Thyroid gland (tissue), 4 donors: ENCODE data around the gene HILPDA.

Experiments used
- POLR2A ChIP-seq, 2 donors: fragments of 450-650 bp; IDR thresholded peaks; one replicate each; pipeline ENCODE4 v1.6.1; 2017; ENCODE audit warnings: antibody characterized with exemption in 2 of 2, mild to moderate bottlenecking in 2 of 2, moderate library complexity in 1 of 2
- TF ChIP-seq, protein P1 (sequence below), 6 experiments: fragments of 200-600 bp in 3 of 6; fragments of 450-650 bp in 3 of 6; sonication (generic) in 3 of 6; IDR thresholded peaks; one replicate each; pipeline ENCODE4 v1.5.1; 2016 to 2019; ENCODE audit warnings: antibody characterized with exemption in 6 of 6, mild to moderate bottlenecking in 2 of 6, inconsistent platforms in 1 of 6, moderate library complexity in 1 of 6

DNA sequence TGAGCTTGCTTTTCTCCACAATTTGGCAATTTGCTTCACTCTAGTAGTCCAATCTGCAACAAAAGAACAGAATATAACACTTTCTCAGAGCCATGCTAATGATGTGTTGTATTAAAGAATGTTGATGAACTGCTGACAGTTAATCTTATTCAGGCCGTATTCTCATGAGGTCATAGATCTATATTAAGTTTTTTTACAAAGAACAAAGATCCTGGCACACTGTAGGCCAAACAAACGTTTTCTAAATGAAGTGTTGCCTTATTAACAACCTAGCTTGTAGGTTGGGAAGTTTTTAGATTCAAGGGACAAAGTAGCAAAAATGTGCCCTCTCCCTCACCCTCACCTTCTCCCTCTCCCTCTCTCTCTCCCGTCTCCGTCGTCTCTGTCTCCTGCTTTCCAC is 6.8 kb downstream of the HILPDA start:
- TF ChIP-seq, protein P1, sequence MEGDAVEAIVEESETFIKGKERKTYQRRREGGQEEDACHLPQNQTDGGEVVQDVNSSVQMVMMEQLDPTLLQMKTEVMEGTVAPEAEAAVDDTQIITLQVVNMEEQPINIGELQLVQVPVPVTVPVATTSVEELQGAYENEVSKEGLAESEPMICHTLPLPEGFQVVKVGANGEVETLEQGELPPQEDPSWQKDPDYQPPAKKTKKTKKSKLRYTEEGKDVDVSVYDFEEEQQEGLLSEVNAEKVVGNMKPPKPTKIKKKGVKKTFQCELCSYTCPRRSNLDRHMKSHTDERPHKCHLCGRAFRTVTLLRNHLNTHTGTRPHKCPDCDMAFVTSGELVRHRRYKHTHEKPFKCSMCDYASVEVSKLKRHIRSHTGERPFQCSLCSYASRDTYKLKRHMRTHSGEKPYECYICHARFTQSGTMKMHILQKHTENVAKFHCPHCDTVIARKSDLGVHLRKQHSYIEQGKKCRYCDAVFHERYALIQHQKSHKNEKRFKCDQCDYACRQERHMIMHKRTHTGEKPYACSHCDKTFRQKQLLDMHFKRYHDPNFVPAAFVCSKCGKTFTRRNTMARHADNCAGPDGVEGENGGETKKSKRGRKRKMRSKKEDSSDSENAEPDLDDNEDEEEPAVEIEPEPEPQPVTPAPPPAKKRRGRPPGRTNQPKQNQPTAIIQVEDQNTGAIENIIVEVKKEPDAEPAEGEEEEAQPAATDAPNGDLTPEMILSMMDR (IDR thresholded peaks at IDR 0.05): no peak
- no peak for TF ChIP-seq POLR2A (IDR thresholded peaks at IDR 0.05)
